Lower leg skin (tissue), 3 donors: Measurements from ENCODE around the gene GPC6.

ENCODE experiments used
- CTCF ChIP-seq, 3 donors: fragments of 450-650 bp; IDR thresholded peaks; one replicate each; pipeline ENCODE4 v1.5.1; 2016; ENCODE audit warnings: antibody characterized with exemption in 3 of 3, mild to moderate bottlenecking in 3 of 3, moderate library complexity in 2 of 3
- POLR2A ChIP-seq, 2 donors: fragments of 450-650 bp; IDR thresholded peaks; one replicate each; pipeline ENCODE4 v1.6.1; 2016 to 2017; ENCODE audit warnings: antibody characterized with exemption in 2 of 2, mild to moderate bottlenecking in 1 of 2, moderate library complexity in 1 of 2

- no peak for TF ChIP-seq POLR2A (IDR thresholded peaks at IDR 0.05)
- TF ChIP-seq CTCF (IDR thresholded peaks at IDR 0.05): no peak
Measured at GRCh38 chr13:94309576-94309975, 1083.0 kb downstream of the GPC6 start.
